ENCODE results near the gene STAB1.

DNA sequence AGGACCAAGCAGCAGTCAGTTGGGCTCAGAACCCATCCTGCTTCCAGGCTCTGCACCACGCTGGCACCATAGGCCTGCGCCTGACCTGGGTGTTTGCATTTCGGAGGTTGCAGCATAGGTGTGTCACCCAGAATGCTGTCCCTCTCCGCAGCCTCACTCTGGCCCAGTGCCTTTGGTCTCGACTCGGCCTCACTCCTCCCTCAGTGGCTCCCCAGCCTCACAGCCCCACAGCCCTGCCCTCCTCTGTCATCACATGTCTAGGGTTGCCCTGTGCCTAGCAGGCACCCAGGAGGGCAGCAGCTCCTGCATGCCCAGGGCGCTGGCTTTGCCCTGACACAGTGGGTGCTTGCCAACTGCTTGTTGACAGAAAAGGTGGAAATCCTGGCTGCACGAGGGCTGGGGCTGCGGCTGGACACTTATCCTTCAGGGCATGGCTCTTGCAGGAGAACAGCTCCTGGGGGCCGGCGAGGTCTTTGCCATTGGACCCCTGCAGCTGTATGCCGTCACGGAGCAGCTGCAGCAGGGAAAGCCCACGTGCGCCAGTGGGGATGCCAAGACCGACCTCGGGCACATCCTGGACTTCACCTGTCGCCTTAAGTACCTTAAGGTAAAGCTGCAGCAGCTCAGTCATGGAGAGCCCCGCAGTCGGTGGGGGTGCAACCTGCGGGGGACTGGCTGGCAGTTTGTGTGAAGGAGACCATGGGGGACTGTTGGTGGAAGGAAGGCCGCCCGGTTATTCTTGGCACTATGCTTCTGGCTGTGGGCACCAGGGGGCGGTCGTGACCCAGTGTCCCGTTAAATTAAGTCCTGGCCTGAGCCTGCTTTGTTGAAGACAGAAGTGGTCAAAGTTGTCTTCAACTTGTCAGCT, 23.5 kb upstream of the STAB1 start:
- TF ChIP-seq, protein P1, sequence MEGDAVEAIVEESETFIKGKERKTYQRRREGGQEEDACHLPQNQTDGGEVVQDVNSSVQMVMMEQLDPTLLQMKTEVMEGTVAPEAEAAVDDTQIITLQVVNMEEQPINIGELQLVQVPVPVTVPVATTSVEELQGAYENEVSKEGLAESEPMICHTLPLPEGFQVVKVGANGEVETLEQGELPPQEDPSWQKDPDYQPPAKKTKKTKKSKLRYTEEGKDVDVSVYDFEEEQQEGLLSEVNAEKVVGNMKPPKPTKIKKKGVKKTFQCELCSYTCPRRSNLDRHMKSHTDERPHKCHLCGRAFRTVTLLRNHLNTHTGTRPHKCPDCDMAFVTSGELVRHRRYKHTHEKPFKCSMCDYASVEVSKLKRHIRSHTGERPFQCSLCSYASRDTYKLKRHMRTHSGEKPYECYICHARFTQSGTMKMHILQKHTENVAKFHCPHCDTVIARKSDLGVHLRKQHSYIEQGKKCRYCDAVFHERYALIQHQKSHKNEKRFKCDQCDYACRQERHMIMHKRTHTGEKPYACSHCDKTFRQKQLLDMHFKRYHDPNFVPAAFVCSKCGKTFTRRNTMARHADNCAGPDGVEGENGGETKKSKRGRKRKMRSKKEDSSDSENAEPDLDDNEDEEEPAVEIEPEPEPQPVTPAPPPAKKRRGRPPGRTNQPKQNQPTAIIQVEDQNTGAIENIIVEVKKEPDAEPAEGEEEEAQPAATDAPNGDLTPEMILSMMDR (conservative IDR thresholded peaks at IDR 0.05; ENCODE audit: low read length): peak; percentile 48
- no peak for TF ChIP-seq EZH2phosphoT487 (IDR thresholded peaks at IDR 0.05; ENCODE audit: borderline replicate concordance)

Data from Loucy (cell line).